Thyroid gland (tissue), 4 donors: Measurements from ENCODE around the gene N4BP2. TPM values are rescaled to one million over a fixed set of nuclear protein-coding genes. Genes with fewer than 3 reads are reported as not detected.

ENCODE experiments used
- DNase-seq, 2 donors: peaks; one replicate each; pipeline ENCODE4 v3.0.0-alpha.2; 2019
- H3K27ac ChIP-seq, 3 donors: fragments of 200-600 bp; sonication (generic); 1 replicate in 2 of 3; 2 replicates in 1 of 3; pipeline ENCODE4 v1.5.1; 2016 to 2019; ENCODE audit warnings: mild to moderate bottlenecking in 1 of 3, moderate library complexity in 1 of 3
- H3K27me3 ChIP-seq: fragments of 200-600 bp; sonication (generic); one replicate; pipeline ENCODE4 v1.5.1; 2019
- H3K36me3 ChIP-seq, 2 donors: fragments of 200-600 bp; sonication (generic); one replicate each; pipeline ENCODE4 v1.5.1; 2016 to 2019
- H3K4me1 ChIP-seq, 2 donors: fragments of 200-600 bp; sonication (generic); one replicate each; pipeline ENCODE4 v1.5.1; 2017 to 2019
- H3K4me3 ChIP-seq, 3 donors: fragments of 200-600 bp; sonication (generic); replicated peaks in 1 of 3; 1 replicate in 2 of 3; 2 replicates in 1 of 3; pipeline ENCODE4 v1.5.1; 2016; ENCODE audit warnings: mild to moderate bottlenecking in 1 of 3
- H3K9me3 ChIP-seq: fragments of 200-600 bp; sonication (generic); one replicate; pipeline ENCODE4 v1.5.1; 2017
- POLR2A ChIP-seq, 2 donors: fragments of 450-650 bp; IDR thresholded peaks; one replicate each; pipeline ENCODE4 v1.6.1; 2017; ENCODE audit warnings: antibody characterized with exemption in 2 of 2, mild to moderate bottlenecking in 2 of 2, moderate library complexity in 1 of 2
- WGBS, 2 donors: methylation state at CpG; one replicate each; pipeline ENCODE4 v1.1.5; 2017; 5-methylcytosine and 5-hydroxymethylcytosine counted together
- intact Hi-C: fragments of 100-400 bp; cut with DNase I; formaldehyde crosslinking; loops from one replicate; pipeline ENCODE4 v1.15.1; 2023
- total RNA-seq, 4 donors: library from RNA; depleted of rRNA; stranded (reverse); fragments of >200 nt; gene quantifications; one replicate each; pipeline ENCODE4 v1.2.3, GENCODE V29; 2016
- TF ChIP-seq, protein P1 (sequence below), 6 experiments: fragments of 200-600 bp in 3 of 6; fragments of 450-650 bp in 3 of 6; sonication (generic) in 3 of 6; IDR thresholded peaks; one replicate each; pipeline ENCODE4 v1.5.1; 2016 to 2019; ENCODE audit warnings: antibody characterized with exemption in 6 of 6, mild to moderate bottlenecking in 2 of 6, inconsistent platforms in 1 of 6, moderate library complexity in 1 of 6

The N4BP2 gene
- total RNA-seq, 4 donors from 2014 or later, result 20.4 to 37.4 (median 25.5) TPM

DNA sequence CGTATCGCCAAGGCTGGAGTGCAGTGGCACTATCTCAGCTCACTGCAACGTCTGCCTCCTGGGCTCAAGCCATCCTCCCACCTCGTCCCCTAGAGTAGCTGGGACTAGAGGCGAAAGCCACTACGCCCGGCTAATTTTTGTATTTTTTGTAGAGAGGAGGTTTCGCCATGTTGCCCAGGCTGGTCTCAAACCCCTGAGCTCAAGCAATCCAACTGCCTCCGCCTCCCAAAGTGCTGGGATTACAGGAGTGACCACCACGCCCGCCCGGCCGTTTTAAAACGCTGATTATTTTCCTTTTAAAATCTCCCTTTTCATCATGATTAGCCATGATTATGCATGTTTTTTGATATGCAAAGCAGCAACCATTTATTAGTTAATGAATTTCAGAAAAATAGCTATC is 2.2 kb downstream of the N4BP2 start:
- H3K4me1 ChIP-seq, result peaks cover 13 to 19% of the 10 kb centered on the region in 2 donors
- H3K4me3 ChIP-seq, result no peak overlapping the region
- no peaks in the 10 kb centered on the region for H3K36me3 ChIP-seq
- no peak overlapping the region for H3K27ac ChIP-seq
- WGBS, 2 donors, result 41 to 54% methylated on average over 14 of the region's 14 CpGs
- peak in 1 of 2 donors; percentile 22 for DNase-seq
- no peaks in the 10 kb centered on the region for H3K27me3 ChIP-seq
- intact Hi-C loops, result no loop called here
- no peaks in the 10 kb centered on the region for H3K9me3 ChIP-seq
- TF ChIP-seq, protein P1, sequence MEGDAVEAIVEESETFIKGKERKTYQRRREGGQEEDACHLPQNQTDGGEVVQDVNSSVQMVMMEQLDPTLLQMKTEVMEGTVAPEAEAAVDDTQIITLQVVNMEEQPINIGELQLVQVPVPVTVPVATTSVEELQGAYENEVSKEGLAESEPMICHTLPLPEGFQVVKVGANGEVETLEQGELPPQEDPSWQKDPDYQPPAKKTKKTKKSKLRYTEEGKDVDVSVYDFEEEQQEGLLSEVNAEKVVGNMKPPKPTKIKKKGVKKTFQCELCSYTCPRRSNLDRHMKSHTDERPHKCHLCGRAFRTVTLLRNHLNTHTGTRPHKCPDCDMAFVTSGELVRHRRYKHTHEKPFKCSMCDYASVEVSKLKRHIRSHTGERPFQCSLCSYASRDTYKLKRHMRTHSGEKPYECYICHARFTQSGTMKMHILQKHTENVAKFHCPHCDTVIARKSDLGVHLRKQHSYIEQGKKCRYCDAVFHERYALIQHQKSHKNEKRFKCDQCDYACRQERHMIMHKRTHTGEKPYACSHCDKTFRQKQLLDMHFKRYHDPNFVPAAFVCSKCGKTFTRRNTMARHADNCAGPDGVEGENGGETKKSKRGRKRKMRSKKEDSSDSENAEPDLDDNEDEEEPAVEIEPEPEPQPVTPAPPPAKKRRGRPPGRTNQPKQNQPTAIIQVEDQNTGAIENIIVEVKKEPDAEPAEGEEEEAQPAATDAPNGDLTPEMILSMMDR (IDR thresholded peaks at IDR 0.05), result no peak
- no peak for TF ChIP-seq POLR2A (IDR thresholded peaks at IDR 0.05)

GRCh38 chr4:40059362-40059761 is 2.7 kb downstream of the N4BP2 start:
- Histone ChIP-seq H3K4me1 (peaks cover 9 to 19% of the 10 kb centered on the region in 2 donors), H3K27ac (no peak overlapping the region), H3K9me3 (no peaks in the 10 kb centered on the region), H3K4me3 (no peak overlapping the region), H3K27me3 (no peaks in the 10 kb centered on the region), H3K36me3 (no peaks in the 10 kb centered on the region)
- no peak for DNase-seq
- intact Hi-C loops, result no loop called here
- 91 to 94% methylated on average over 6 of the region's 6 CpGs for WGBS, 2 donors
- TF ChIP-seq, protein P1 (IDR thresholded peaks at IDR 0.05), result no peak
- TF ChIP-seq POLR2A (IDR thresholded peaks at IDR 0.05), result no peak

DNA sequence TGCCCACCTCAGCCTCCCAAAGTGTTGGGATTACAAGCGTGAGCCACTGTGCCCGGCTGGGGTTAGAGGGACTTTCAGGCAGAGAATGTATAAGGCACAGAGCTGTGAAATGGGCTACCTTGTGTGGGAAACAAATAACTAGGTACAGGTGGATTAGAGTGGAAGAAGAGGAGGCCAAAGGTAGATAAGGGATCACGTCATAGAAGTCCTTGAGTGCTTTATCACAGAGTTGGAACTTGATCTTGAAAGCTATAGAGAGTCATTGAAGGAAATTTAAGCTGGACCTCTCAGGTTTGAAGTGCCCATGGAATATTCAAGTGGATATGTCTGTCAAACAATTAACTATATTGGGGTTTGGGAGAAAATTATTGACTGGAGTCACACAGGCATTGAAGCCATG is 8.4 kb downstream of the N4BP2 start:
- no peak overlapping the region for H3K27ac ChIP-seq
- no peaks in the 10 kb centered on the region for H3K27me3 ChIP-seq
- 83 to 89% methylated on average over 3 of the region's 3 CpGs for WGBS, 2 donors
- H3K9me3 ChIP-seq, result no peaks in the 10 kb centered on the region
- H3K36me3 ChIP-seq, result no peaks in the 10 kb centered on the region
- intact Hi-C loops, result no loop called here
- peaks cover 0 to 8% of the 10 kb centered on the region in 2 donors for H3K4me1 ChIP-seq
- DNase-seq, result no peak
- H3K4me3 ChIP-seq, result no peak overlapping the region
- no peak for TF ChIP-seq POLR2A (IDR thresholded peaks at IDR 0.05)
- TF ChIP-seq, protein P1 (IDR thresholded peaks at IDR 0.05), result no peak

GRCh38 chr4:40066651-40067050 is 10.0 kb downstream of the N4BP2 start:
- no peaks in the 10 kb centered on the region for H3K36me3 ChIP-seq
- no peaks in the 10 kb centered on the region for H3K9me3 ChIP-seq
- intact Hi-C loops, result no loop called here
- 95% methylated on average over 3 of the region's 3 CpGs for WGBS, 2 donors
- TF ChIP-seq, protein P1 (IDR thresholded peaks at IDR 0.05), result no peak
- TF ChIP-seq POLR2A (IDR thresholded peaks at IDR 0.05), result no peak
- peaks cover 0 to 8% of the 10 kb centered on the region in 2 donors for H3K4me1 ChIP-seq
- no peak overlapping the region for H3K27ac ChIP-seq
- no peak for DNase-seq
- no peaks in the 10 kb centered on the region for H3K27me3 ChIP-seq
- H3K4me3 ChIP-seq, result no peak overlapping the region

DNA sequence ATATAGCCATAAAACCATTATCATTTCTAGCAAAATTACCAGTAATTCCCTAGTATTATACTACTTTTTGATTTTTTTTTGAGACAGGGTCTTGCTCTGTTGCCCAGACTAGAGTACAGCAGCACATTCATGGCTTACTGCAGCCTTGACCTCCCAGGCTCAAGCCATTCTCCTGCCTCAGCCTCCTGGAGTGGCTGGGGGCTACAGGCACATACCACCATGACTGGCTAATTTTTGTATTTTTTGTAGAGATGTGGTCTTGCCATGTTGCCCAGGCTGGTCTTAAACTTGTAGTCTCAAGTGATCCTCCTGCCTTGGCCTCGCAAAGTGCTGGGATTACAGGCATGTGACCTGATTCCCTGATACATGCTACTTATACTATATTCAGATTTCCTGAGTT is 13.7 kb downstream of the N4BP2 start:
- Histone ChIP-seq H3K36me3 (no peaks in the 10 kb centered on the region), H3K27me3 (no peaks in the 10 kb centered on the region), H3K4me3 (no peak overlapping the region), H3K4me1 (peaks cover 0 to 3% of the 10 kb centered on the region in 2 donors), H3K27ac (no peak overlapping the region), H3K9me3 (no peaks in the 10 kb centered on the region)
- intact Hi-C loops, result no loop called here
- TF ChIP-seq, protein P1 (IDR thresholded peaks at IDR 0.05), result no peak
- no peak for TF ChIP-seq POLR2A (IDR thresholded peaks at IDR 0.05)
- DNase-seq, result no peak
- 96 to 100% methylated on average over 1 of the region's 1 CpG for WGBS, 2 donors
